Hepatocyte (in vitro differentiated cells): Measurements from ENCODE around the gene ACADVL.
A peak's percentile ranks its signal among the peaks of the same experiment; 100 is the strongest.

Source experiments
- EZH2 ChIP-seq: fragments of 200-600 bp; sonication (generic); IDR thresholded peaks from 2 replicates; pipeline ENCODE4 v1.6.1; 2016; ENCODE audit warnings: antibody characterized with exemption, mild to moderate bottlenecking, borderline replicate concordance
- EZH2phosphoT487 ChIP-seq: fragments of 200-600 bp; sonication (generic); IDR thresholded peaks from one replicate; pipeline ENCODE4 v1.6.1; 2018; ENCODE audit warnings: antibody characterized with exemption, mild to moderate bottlenecking, low read depth, moderate library complexity; ENCODE audit not compliant: unreplicated experiment, severe bottlenecking
- TF ChIP-seq, protein P1 (sequence below): fragments of 200-600 bp; sonication (generic); IDR thresholded peaks from 2 replicates; pipeline ENCODE4 v1.5.1; 2016; ENCODE audit warnings: antibody characterized with exemption, mild to moderate bottlenecking; ENCODE audit not compliant: poor library complexity

DNA sequence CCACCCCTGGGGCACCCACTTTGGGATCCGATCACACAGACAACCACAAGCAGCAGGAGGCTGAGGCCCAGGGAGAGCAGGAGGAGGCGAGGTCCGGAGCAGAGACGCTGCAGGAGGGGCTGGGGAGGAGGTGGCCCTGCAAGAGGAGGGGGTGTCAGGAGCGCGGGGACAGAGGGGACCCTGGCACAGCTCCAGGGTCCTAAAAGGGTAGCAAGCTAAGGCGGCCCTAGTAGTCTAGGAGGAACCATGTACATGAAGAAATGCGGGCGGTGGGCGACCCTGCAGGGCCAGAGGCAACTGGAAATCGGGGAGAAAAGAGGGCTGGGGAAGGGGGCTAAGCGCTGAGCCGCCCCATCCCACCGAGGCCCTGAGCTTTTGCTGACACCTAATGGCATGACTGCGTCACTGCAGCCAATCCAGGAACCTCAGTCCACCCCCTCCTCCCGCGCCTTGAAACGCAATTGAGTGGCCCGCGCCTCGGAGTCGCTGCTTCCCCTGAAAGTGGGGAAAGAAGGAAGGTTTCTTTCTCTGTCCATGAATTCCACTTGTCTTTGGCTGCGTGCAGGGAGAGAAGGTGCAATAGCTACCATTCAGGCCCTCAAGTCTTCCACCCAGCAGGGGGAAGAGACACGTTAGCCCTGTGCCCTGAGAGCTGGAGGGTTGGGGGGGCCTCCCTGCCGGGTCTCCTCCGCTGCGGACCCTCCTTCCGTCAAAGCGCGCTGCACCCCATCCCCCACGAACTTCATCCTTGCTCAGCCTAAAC is 42.4 kb upstream of the ACADVL start:
- TF ChIP-seq, protein P1, sequence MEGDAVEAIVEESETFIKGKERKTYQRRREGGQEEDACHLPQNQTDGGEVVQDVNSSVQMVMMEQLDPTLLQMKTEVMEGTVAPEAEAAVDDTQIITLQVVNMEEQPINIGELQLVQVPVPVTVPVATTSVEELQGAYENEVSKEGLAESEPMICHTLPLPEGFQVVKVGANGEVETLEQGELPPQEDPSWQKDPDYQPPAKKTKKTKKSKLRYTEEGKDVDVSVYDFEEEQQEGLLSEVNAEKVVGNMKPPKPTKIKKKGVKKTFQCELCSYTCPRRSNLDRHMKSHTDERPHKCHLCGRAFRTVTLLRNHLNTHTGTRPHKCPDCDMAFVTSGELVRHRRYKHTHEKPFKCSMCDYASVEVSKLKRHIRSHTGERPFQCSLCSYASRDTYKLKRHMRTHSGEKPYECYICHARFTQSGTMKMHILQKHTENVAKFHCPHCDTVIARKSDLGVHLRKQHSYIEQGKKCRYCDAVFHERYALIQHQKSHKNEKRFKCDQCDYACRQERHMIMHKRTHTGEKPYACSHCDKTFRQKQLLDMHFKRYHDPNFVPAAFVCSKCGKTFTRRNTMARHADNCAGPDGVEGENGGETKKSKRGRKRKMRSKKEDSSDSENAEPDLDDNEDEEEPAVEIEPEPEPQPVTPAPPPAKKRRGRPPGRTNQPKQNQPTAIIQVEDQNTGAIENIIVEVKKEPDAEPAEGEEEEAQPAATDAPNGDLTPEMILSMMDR, result peak; percentile 88
- no peak for TF ChIP-seq EZH2
- no peak for TF ChIP-seq EZH2phosphoT487
